ENCODE results near the gene GRIA4. TPM values are rescaled to one million over a fixed set of nuclear protein-coding genes. Genes with fewer than 3 reads are reported as not detected.

The GRIA4 gene
- polyA plus RNA-seq, 1 of the 3 experiments (the other 2 are of a cell fraction), result 0.02 TPM

DNA sequence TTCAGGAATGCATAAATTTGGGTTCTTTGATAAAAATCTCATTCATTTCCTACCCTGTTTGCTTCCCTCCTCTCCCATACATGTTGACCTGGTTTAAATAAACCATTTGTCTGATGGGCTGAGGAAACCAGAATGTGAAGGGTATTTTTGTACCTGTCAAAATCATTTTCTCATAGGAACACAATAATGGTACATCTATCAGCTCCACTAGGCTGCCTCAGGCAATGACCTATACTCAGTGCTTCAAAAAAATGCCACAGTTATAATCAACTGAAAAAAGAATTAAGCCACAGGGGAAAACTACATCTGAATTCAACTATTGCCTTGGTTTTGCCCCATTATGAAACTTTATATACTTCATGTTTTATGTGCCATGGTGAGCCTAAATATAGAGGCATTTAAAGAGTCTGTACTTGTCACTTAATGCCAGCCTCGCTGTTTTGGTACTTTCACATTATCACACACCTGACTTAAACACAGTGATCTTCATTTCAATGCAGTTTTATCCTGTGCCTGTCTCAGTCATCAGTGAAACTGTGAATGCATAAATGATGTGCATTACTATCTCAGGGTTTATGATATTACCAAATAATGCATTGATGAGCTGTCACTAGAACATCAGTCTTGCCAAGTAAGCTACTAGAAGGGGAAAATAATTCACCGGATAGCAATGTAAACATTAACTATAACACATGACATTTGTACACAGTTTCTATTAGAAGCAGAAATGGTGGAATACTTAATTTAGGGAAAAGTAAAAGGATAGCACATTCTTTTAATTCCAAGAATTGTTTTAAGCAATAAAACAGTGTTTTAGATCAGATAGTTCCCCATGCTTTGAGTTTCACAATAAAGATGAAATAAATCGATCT, 319.4 kb downstream of the GRIA4 start:
- Histone ChIP-seq H3F3A (replicated peaks; ENCODE audit: insufficient read depth) (no peaks in the 10 kb centered on the region), H3K27me3 (ENCODE audit: insufficient read depth) (no peaks in the 10 kb centered on the region), H3K9ac (no peak overlapping the region), H3K9me3 (no peaks in the 10 kb centered on the region), H3K36me3 (replicated peaks in 1 of 2; ENCODE audit: control insufficient read depth in 1 of 2, insufficient read depth in 2 of 2, low read length in 1 of 2) (no peaks in the 10 kb centered on the region), H3K4me3 (ENCODE audit: low read depth in 2 of 2, low read length in 1 of 2) (no peak overlapping the region), H3K4me2 (no peak overlapping the region), H3K4me1 (ENCODE audit: control insufficient read depth in 1 of 2, insufficient read depth in 2 of 2, low read depth in 1 of 2, low read length in 1 of 2) (peaks cover 0 to 4% of the 10 kb centered on the region in 2 experiments; a peak in 1 of 4 replicates), H2AFZ (ENCODE audit: low read depth) (no peak overlapping the region), H3K9me2 (no peaks in the 10 kb centered on the region), H3K79me2 (ENCODE audit: insufficient read depth) (no peaks in the 10 kb centered on the region), H3K27ac (ENCODE audit: low read depth in 2 of 2, low read length in 1 of 2) (no peak overlapping the region), H4K20me1 (ENCODE audit: insufficient read depth) (no peaks in the 10 kb centered on the region)
- ChIA-PET CTCF (interaction anchor here (1.0 kb wide), 1 partner anchor 9 kb away, joined by 3 read pairs; no protein-coding TSS in a partner anchor), POLR2A (no interaction called here)
- no peak for DNase-seq
- WGBS (ENCODE audit: low lambda C conversion rate), result 42% methylated on average over 3 of the region's 3 CpGs
- TF ChIP-seq EZH2phosphoT487 (IDR thresholded peaks at IDR 0.05; ENCODE audit: borderline replicate concordance, low read depth), result no peak
- no peak for TF ChIP-seq MXI1 (IDR thresholded peaks at IDR 0.05; ENCODE audit: low read depth, low read length)
- no peak for TF ChIP-seq ELF1 (IDR thresholded peaks at IDR 0.05)
- TF ChIP-seq RCOR1 (IDR thresholded peaks at IDR 0.05; ENCODE audit: low read length), result no peak
- TF ChIP-seq TCF12 (IDR thresholded peaks at IDR 0.05), result no peak
- TF ChIP-seq, protein P1, sequence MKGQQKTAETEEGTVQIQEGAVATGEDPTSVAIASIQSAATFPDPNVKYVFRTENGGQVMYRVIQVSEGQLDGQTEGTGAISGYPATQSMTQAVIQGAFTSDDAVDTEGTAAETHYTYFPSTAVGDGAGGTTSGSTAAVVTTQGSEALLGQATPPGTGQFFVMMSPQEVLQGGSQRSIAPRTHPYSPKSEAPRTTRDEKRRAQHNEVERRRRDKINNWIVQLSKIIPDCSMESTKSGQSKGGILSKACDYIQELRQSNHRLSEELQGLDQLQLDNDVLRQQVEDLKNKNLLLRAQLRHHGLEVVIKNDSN (IDR thresholded peaks at IDR 0.05; ENCODE audit: borderline replicate concordance, low read depth), result no peak
- TF ChIP-seq FOSL2 (IDR thresholded peaks at IDR 0.05; ENCODE audit: borderline replicate concordance, low read depth), result no peak
- no peak for TF ChIP-seq MEF2A (IDR thresholded peaks at IDR 0.05; ENCODE audit: borderline replicate concordance, low read depth)
- TF ChIP-seq POLR2AphosphoS5 (IDR thresholded peaks at IDR 0.05; ENCODE audit: low read depth, low read length), result no peak
- TF ChIP-seq NFIC (IDR thresholded peaks at IDR 0.05; ENCODE audit: borderline replicate concordance), result no peak
- TF ChIP-seq, protein P2, sequence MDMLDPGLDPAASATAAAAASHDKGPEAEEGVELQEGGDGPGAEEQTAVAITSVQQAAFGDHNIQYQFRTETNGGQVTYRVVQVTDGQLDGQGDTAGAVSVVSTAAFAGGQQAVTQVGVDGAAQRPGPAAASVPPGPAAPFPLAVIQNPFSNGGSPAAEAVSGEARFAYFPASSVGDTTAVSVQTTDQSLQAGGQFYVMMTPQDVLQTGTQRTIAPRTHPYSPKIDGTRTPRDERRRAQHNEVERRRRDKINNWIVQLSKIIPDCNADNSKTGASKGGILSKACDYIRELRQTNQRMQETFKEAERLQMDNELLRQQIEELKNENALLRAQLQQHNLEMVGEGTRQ (IDR thresholded peaks at IDR 0.05; ENCODE audit: borderline replicate concordance, low read depth, low read length), result no peak
- TF ChIP-seq, protein P3, sequence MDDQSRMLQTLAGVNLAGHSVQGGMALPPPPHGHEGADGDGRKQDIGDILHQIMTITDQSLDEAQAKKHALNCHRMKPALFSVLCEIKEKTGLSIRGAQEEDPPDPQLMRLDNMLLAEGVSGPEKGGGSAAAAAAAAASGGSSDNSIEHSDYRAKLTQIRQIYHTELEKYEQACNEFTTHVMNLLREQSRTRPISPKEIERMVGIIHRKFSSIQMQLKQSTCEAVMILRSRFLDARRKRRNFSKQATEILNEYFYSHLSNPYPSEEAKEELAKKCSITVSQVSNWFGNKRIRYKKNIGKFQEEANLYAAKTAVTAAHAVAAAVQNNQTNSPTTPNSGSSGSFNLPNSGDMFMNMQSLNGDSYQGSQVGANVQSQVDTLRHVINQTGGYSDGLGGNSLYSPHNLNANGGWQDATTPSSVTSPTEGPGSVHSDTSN (IDR thresholded peaks at IDR 0.05), result no peak
- TF ChIP-seq SIN3A (IDR thresholded peaks at IDR 0.05; ENCODE audit: borderline replicate concordance, low read depth, low read length), result no peak
- TF ChIP-seq, protein P4, sequence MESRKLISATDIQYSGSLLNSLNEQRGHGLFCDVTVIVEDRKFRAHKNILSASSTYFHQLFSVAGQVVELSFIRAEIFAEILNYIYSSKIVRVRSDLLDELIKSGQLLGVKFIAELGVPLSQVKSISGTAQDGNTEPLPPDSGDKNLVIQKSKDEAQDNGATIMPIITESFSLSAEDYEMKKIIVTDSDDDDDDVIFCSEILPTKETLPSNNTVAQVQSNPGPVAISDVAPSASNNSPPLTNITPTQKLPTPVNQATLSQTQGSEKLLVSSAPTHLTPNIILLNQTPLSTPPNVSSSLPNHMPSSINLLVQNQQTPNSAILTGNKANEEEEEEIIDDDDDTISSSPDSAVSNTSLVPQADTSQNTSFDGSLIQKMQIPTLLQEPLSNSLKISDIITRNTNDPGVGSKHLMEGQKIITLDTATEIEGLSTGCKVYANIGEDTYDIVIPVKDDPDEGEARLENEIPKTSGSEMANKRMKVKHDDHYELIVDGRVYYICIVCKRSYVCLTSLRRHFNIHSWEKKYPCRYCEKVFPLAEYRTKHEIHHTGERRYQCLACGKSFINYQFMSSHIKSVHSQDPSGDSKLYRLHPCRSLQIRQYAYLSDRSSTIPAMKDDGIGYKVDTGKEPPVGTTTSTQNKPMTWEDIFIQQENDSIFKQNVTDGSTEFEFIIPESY (IDR thresholded peaks at IDR 0.05; ENCODE audit: borderline replicate concordance, low read depth), result no peak
- TF ChIP-seq, protein P5, sequence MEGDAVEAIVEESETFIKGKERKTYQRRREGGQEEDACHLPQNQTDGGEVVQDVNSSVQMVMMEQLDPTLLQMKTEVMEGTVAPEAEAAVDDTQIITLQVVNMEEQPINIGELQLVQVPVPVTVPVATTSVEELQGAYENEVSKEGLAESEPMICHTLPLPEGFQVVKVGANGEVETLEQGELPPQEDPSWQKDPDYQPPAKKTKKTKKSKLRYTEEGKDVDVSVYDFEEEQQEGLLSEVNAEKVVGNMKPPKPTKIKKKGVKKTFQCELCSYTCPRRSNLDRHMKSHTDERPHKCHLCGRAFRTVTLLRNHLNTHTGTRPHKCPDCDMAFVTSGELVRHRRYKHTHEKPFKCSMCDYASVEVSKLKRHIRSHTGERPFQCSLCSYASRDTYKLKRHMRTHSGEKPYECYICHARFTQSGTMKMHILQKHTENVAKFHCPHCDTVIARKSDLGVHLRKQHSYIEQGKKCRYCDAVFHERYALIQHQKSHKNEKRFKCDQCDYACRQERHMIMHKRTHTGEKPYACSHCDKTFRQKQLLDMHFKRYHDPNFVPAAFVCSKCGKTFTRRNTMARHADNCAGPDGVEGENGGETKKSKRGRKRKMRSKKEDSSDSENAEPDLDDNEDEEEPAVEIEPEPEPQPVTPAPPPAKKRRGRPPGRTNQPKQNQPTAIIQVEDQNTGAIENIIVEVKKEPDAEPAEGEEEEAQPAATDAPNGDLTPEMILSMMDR (IDR thresholded peaks at IDR 0.05), result no peak
- TF ChIP-seq RFX5 (IDR thresholded peaks at IDR 0.05; ENCODE audit: low read length), result no peak

Data from SK-N-SH (cell line).